OCI-LY7 (cell line): ENCODE measurements around the gene AADACL3. TPM values are rescaled to one million over a fixed set of nuclear protein-coding genes. Genes with fewer than 3 reads are reported as not detected.

Experiments used
- BruUV-seq: library from RNA; stranded (reverse); fragments of 400-500 nt; replicated peaks from 2 replicates; lab custom pipeline; 2021; lab: Mats Ljungman, UMichigan
- CTCF ChIA-PET: fragments of 300-600 bp; sonication (Branson Sonifier 250); formaldehyde crosslinking; loops from one replicate; lab custom pipeline; 2022; ENCODE audit warnings: antibody characterized with exemption; ENCODE audit not compliant: unreplicated experiment; lab: Charles Lee
- POLR2A ChIA-PET: fragments of 300-600 bp; sonication (Branson Sonifier 250); formaldehyde crosslinking; loops from one replicate; lab custom pipeline; 2022; ENCODE audit warnings: antibody characterized with exemption; lab: Charles Lee
- DNase-seq: peaks from one replicate; pipeline ENCODE4 v3.0.0-alpha.2; 2015; ENCODE audit warnings: low spot score
- H2AFZ ChIP-seq: fragments of 200-600 bp; sonication (generic), shearing (Covaris generic); 2 replicates; pipeline ENCODE4 v1.6.1; 2014; ENCODE audit warnings: mild to moderate bottlenecking, antibody characterized with exemption, low read length, moderate library complexity
- H3K27ac ChIP-seq: fragments of 200-600 bp; sonication (generic); 2 replicates; pipeline ENCODE4 v1.5.1; 2014; ENCODE audit warnings: mixed run types, low read depth, mild to moderate bottlenecking, moderate library complexity, low read length, inconsistent platforms; ENCODE audit not compliant: poor library complexity, severe bottlenecking
- H3K36me3 ChIP-seq: fragments of 200-600 bp; sonication (generic); 2 replicates; pipeline ENCODE4 v1.6.1; 2014; ENCODE audit warnings: mild to moderate bottlenecking, antibody characterized with exemption, low read length, moderate library complexity, mixed read lengths; ENCODE audit not compliant: insufficient read depth
- H3K4me1 ChIP-seq: fragments of 200-600 bp; sonication (generic); 2 replicates; pipeline ENCODE4 v1.5.1; 2014; ENCODE audit warnings: mild to moderate bottlenecking, low read length; ENCODE audit not compliant: insufficient read depth, poor library complexity, severe bottlenecking
- H3K4me2 ChIP-seq: fragments of 200-600 bp; sonication (generic); 2 replicates; pipeline ENCODE4 v1.6.1; 2014; ENCODE audit warnings: mild to moderate bottlenecking, low read length
- H3K4me3 ChIP-seq: fragments of 200-600 bp; sonication (generic); 2 replicates; pipeline ENCODE4 v1.5.1; 2014; ENCODE audit warnings: mild to moderate bottlenecking, low read depth, low read length; ENCODE audit not compliant: poor library complexity, severe bottlenecking
- H3K79me2 ChIP-seq: fragments of 200-600 bp; sonication (generic); 2 replicates; pipeline ENCODE4 v1.6.1; 2016; ENCODE audit warnings: low read depth, mild to moderate bottlenecking, low read length, moderate library complexity, mixed read lengths; ENCODE audit not compliant: insufficient read depth
- H3K9me2 ChIP-seq: fragments of 200-600 bp; sonication (generic); 2 replicates; pipeline ENCODE4 v1.6.1; 2016; ENCODE audit warnings: mild to moderate bottlenecking, low read length, mixed read lengths; ENCODE audit not compliant: insufficient read depth
- H3K9me3 ChIP-seq: fragments of 200-600 bp; sonication (generic); 2 replicates; pipeline ENCODE4 v1.6.1; 2014; ENCODE audit warnings: mild to moderate bottlenecking, mixed run types, low read length, mixed read lengths
- H4K20me1 ChIP-seq: fragments of 200-600 bp; sonication (generic); 2 replicates; pipeline ENCODE4 v1.6.1; 2014; ENCODE audit warnings: mild to moderate bottlenecking, antibody characterized with exemption, low read length, moderate library complexity, mixed read lengths; ENCODE audit not compliant: insufficient read depth
- CTCF ChIP-seq: fragments of 200-600 bp; sonication (generic); conservative IDR thresholded peaks from 2 replicates; pipeline ENCODE4 v1.5.1; 2014; ENCODE audit warnings: mild to moderate bottlenecking, antibody characterized with exemption, low read length, moderate library complexity, mixed read lengths
- EZH2phosphoT487 ChIP-seq: fragments of 200-600 bp; sonication (generic); IDR thresholded peaks from 2 replicates; pipeline ENCODE4 v1.6.1; 2018; ENCODE audit warnings: low read depth, borderline replicate concordance, mild to moderate bottlenecking, mixed run types, antibody characterized with exemption, low read length, moderate library complexity, mixed read lengths
- intact Hi-C: fragments of 100-400 bp; cut with micrococcal nuclease; formaldehyde crosslinking; loops from one replicate; pipeline ENCODE4 v1.10.0; 2022; ENCODE audit not compliant: unreplicated experiment
- total RNA-seq, 2 experiments: library from RNA; depleted of rRNA in 1 of 2; stranded (reverse); fragments of >200 nt in 1 of 2; shearing (Covaris generic) in 1 of 2; gene quantifications; 2 replicates each; pipeline ENCODE4 v1.2.3, GENCODE V29; 2014 to 2022

AADACL3 gene
- total RNA-seq, 2 experiments from 2014 or later, result not detected

GRCh38 chr1:12741946-12742345 lies 26.0 kb downstream of the AADACL3 start:
- ChIA-PET POLR2A (no interaction called here), CTCF (no interaction called here)
- BruUV-seq, result no TSS peak
- Histone ChIP-seq H3K36me3 (no peaks in the 10 kb centered on the region), H3K9me3 (no peaks in the 10 kb centered on the region), H3K4me3 (no peak overlapping the region), H3K79me2 (no peaks in the 10 kb centered on the region), H3K4me2 (no peak overlapping the region), H3K9me2 (no peaks in the 10 kb centered on the region), H2AFZ (no peak overlapping the region), H4K20me1 (no peaks in the 10 kb centered on the region), H3K27ac (no peak overlapping the region), H3K4me1 (no peaks in the 10 kb centered on the region)
- DNase-seq, result no peak
- no peak for TF ChIP-seq CTCF
- intact Hi-C loops, result no loop called here

GRCh38 chr1:12745126-12745991 lies 29.4 kb downstream of the AADACL3 start:
- no peaks in the 10 kb centered on the region for H3K9me3 ChIP-seq
- H3K36me3 ChIP-seq, result no peaks in the 10 kb centered on the region
- H3K27ac ChIP-seq, result no peak overlapping the region
- TF ChIP-seq EZH2phosphoT487 (no peak), CTCF (no peak)
- no peaks in the 10 kb centered on the region for H3K9me2 ChIP-seq
- no peaks in the 10 kb centered on the region for H3K79me2 ChIP-seq
- H2AFZ ChIP-seq, result no peak overlapping the region
- H4K20me1 ChIP-seq, result no peaks in the 10 kb centered on the region
- no peak overlapping the region for H3K4me2 ChIP-seq
- DNase-seq, result no peak
- H3K4me1 ChIP-seq, result no peaks in the 10 kb centered on the region
- no peak overlapping the region for H3K4me3 ChIP-seq
- no TSS peak for BruUV-seq
- POLR2A ChIA-PET, result interaction anchor here (0.5 kb wide), 2 partner anchors 16 to 453 kb away, joined by 3 to 7 read pairs; no protein-coding TSS in a partner anchor
- intact Hi-C loops, result no loop called here
- CTCF ChIA-PET, result no interaction called here

- H2AFZ ChIP-seq, result no peak within 1 kb of the TSS
- no peaks in the 10 kb centered on the region for H4K20me1 ChIP-seq
- no peak within 1 kb of the TSS for H3K4me2 ChIP-seq
- H3K4me3 ChIP-seq, result no peak within 1 kb of the TSS
- no peaks in the 10 kb centered on the region for H3K4me1 ChIP-seq
- no peaks in the 10 kb centered on the region for H3K9me2 ChIP-seq
- H3K36me3 ChIP-seq, result no peaks in the 10 kb centered on the region
- DNase-seq, result no peak
- ChIA-PET POLR2A (interaction anchor here (0.5 kb wide), 1 partner anchor 15 kb away, joined by 3 read pairs; no protein-coding TSS in a partner anchor), CTCF (no interaction called here)
- TF ChIP-seq CTCF, result no peak
- no peak for TF ChIP-seq EZH2phosphoT487
- no TSS peak for BruUV-seq
- no peaks in the 10 kb centered on the region for H3K9me3 ChIP-seq
- no peaks in the 10 kb centered on the region for H3K79me2 ChIP-seq
- H3K27ac ChIP-seq, result no peak within 1 kb of the TSS
- intact Hi-C loops, result no loop called here
Observed at GRCh38 chr1:12745992-12746323, 30.0 kb downstream of the AADACL3 start, which contains the start of gene CFAP107. Gene CFAP107, plus strand, starts transcription at chr1:12746200. Its CDS starts 231 bp downstream, at chr1:12746431.
